ENCODE results near the gene PTPRG. TPM values are rescaled to one million over a fixed set of nuclear protein-coding genes. Genes with fewer than 3 reads are reported as not detected.

The PTPRG gene
- polyA plus RNA-seq, 2 donors, result 1.1 to 1.6 TPM

GRCh38 chr3:61967019-61967418, 405.6 kb downstream of the PTPRG start:
- Histone ChIP-seq H3K27me3 (ENCODE audit: control insufficient read depth in 1 of 2, insufficient read depth in 2 of 2, low read length in 2 of 2) (no peaks in the 10 kb centered on the region), H3K4me1 (ENCODE audit: control insufficient read depth in 2 of 2, insufficient read depth in 2 of 2, low read length in 1 of 2) (no peaks in the 10 kb centered on the region), H3K9me3 (ENCODE audit: control insufficient read depth in 2 of 2, insufficient read depth in 1 of 2, low read depth in 1 of 2, low read length in 1 of 2) (no peaks in the 10 kb centered on the region), H3K4me3 (ENCODE audit: low read depth in 1 of 2, low read length in 2 of 2) (no peak overlapping the region), H3K36me3 (ENCODE audit: control insufficient read depth in 2 of 2, insufficient read depth in 2 of 2, low read length in 1 of 2) (no peaks in the 10 kb centered on the region), H3K27ac (ENCODE audit: low read depth in 2 of 2, low read length in 1 of 2) (no peak overlapping the region)
- 89 to 94% methylated on average over 2 of the region's 2 CpGs for WGBS, 2 donors

- 70 to 83% methylated on average over 2 of the region's 2 CpGs for WGBS, 2 donors
- H3K9me3 ChIP-seq (ENCODE audit: control insufficient read depth in 2 of 2, insufficient read depth in 1 of 2, low read depth in 1 of 2, low read length in 1 of 2), result no peaks in the 10 kb centered on the region
- no peak overlapping the region for H3K4me3 ChIP-seq (ENCODE audit: low read depth in 1 of 2, low read length in 2 of 2)
- H3K27ac ChIP-seq (ENCODE audit: low read depth in 2 of 2, low read length in 1 of 2), result no peak overlapping the region
- no peaks in the 10 kb centered on the region for H3K27me3 ChIP-seq (ENCODE audit: control insufficient read depth in 1 of 2, insufficient read depth in 2 of 2, low read length in 2 of 2)
- no peaks in the 10 kb centered on the region for H3K36me3 ChIP-seq (ENCODE audit: control insufficient read depth in 2 of 2, insufficient read depth in 2 of 2, low read length in 1 of 2)
- no peaks in the 10 kb centered on the region for H3K4me1 ChIP-seq (ENCODE audit: control insufficient read depth in 2 of 2, insufficient read depth in 2 of 2, low read length in 1 of 2)
Observed at GRCh38 chr3:61967937-61968336, 406.6 kb downstream of the PTPRG start.

- H3K9me3 ChIP-seq (ENCODE audit: control insufficient read depth in 2 of 2, insufficient read depth in 1 of 2, low read depth in 1 of 2, low read length in 1 of 2), result no peaks in the 10 kb centered on the region
- H3K36me3 ChIP-seq (ENCODE audit: control insufficient read depth in 2 of 2, insufficient read depth in 2 of 2, low read length in 1 of 2), result no peaks in the 10 kb centered on the region
- no peak overlapping the region for H3K27ac ChIP-seq (ENCODE audit: low read depth in 2 of 2, low read length in 1 of 2)
- no peaks in the 10 kb centered on the region for H3K27me3 ChIP-seq (ENCODE audit: control insufficient read depth in 1 of 2, insufficient read depth in 2 of 2, low read length in 2 of 2)
- WGBS, 2 donors, result 59 to 63% methylated on average over 2 of the region's 2 CpGs
- H3K4me3 ChIP-seq (ENCODE audit: low read depth in 1 of 2, low read length in 2 of 2), result no peak overlapping the region
- no peaks in the 10 kb centered on the region for H3K4me1 ChIP-seq (ENCODE audit: control insufficient read depth in 2 of 2, insufficient read depth in 2 of 2, low read length in 1 of 2)
Observed at GRCh38 chr3:61974662-61975061, 413.3 kb downstream of the PTPRG start.

GRCh38 chr3:61975199-61975598, 413.8 kb downstream of the PTPRG start:
- no peak overlapping the region for H3K27ac ChIP-seq (ENCODE audit: low read depth in 2 of 2, low read length in 1 of 2)
- no peaks in the 10 kb centered on the region for H3K9me3 ChIP-seq (ENCODE audit: control insufficient read depth in 2 of 2, insufficient read depth in 1 of 2, low read depth in 1 of 2, low read length in 1 of 2)
- peaks cover 0 to 2% of the 10 kb centered on the region in 2 donors for H3K27me3 ChIP-seq (ENCODE audit: control insufficient read depth in 1 of 2, insufficient read depth in 2 of 2, low read length in 2 of 2)
- 87 to 89% methylated on average over 3 of the region's 3 CpGs for WGBS, 2 donors
- H3K36me3 ChIP-seq (ENCODE audit: control insufficient read depth in 2 of 2, insufficient read depth in 2 of 2, low read length in 1 of 2), result no peaks in the 10 kb centered on the region
- no peak overlapping the region for H3K4me3 ChIP-seq (ENCODE audit: low read depth in 1 of 2, low read length in 2 of 2)
- H3K4me1 ChIP-seq (ENCODE audit: control insufficient read depth in 2 of 2, insufficient read depth in 2 of 2, low read length in 1 of 2), result no peaks in the 10 kb centered on the region

- Histone ChIP-seq H3K9me3 (ENCODE audit: control insufficient read depth in 2 of 2, insufficient read depth in 1 of 2, low read depth in 1 of 2, low read length in 1 of 2) (no peaks in the 10 kb centered on the region), H3K4me1 (ENCODE audit: control insufficient read depth in 2 of 2, insufficient read depth in 2 of 2, low read length in 1 of 2) (no peaks in the 10 kb centered on the region), H3K27ac (ENCODE audit: low read depth in 2 of 2, low read length in 1 of 2) (no peak overlapping the region), H3K36me3 (ENCODE audit: control insufficient read depth in 2 of 2, insufficient read depth in 2 of 2, low read length in 1 of 2) (no peaks in the 10 kb centered on the region), H3K4me3 (ENCODE audit: low read depth in 1 of 2, low read length in 2 of 2) (no peak overlapping the region), H3K27me3 (ENCODE audit: control insufficient read depth in 1 of 2, insufficient read depth in 2 of 2, low read length in 2 of 2) (peaks cover 0 to 3% of the 10 kb centered on the region in 2 donors)
- WGBS, 2 donors, result 61 to 72% methylated on average over 2 of the region's 2 CpGs
Observed at GRCh38 chr3:61975936-61976335, 414.6 kb downstream of the PTPRG start.

GRCh38 chr3:61978460-61979419, 417.4 kb downstream of the PTPRG start:
- Histone ChIP-seq H3K27ac (ENCODE audit: low read depth in 2 of 2, low read length in 1 of 2) (no peak overlapping the region), H3K36me3 (ENCODE audit: control insufficient read depth in 2 of 2, insufficient read depth in 2 of 2, low read length in 1 of 2) (no peaks in the 10 kb centered on the region), H3K27me3 (ENCODE audit: control insufficient read depth in 1 of 2, insufficient read depth in 2 of 2, low read length in 2 of 2) (peaks cover 0 to 3% of the 10 kb centered on the region in 2 donors), H3K9me3 (ENCODE audit: control insufficient read depth in 2 of 2, insufficient read depth in 1 of 2, low read depth in 1 of 2, low read length in 1 of 2) (no peaks in the 10 kb centered on the region), H3K4me1 (ENCODE audit: control insufficient read depth in 2 of 2, insufficient read depth in 2 of 2, low read length in 1 of 2) (no peaks in the 10 kb centered on the region), H3K4me3 (ENCODE audit: low read depth in 1 of 2, low read length in 2 of 2) (no peak overlapping the region)
- 83 to 86% methylated on average over 8 of the region's 8 CpGs for WGBS, 2 donors

GRCh38 chr3:61979638-61980037, 418.3 kb downstream of the PTPRG start:
- Histone ChIP-seq H3K27ac (ENCODE audit: low read depth in 2 of 2, low read length in 1 of 2) (no peak overlapping the region), H3K4me3 (ENCODE audit: low read depth in 1 of 2, low read length in 2 of 2) (no peak overlapping the region), H3K9me3 (ENCODE audit: control insufficient read depth in 2 of 2, insufficient read depth in 1 of 2, low read depth in 1 of 2, low read length in 1 of 2) (no peaks in the 10 kb centered on the region), H3K4me1 (ENCODE audit: control insufficient read depth in 2 of 2, insufficient read depth in 2 of 2, low read length in 1 of 2) (no peaks in the 10 kb centered on the region), H3K36me3 (ENCODE audit: control insufficient read depth in 2 of 2, insufficient read depth in 2 of 2, low read length in 1 of 2) (no peaks in the 10 kb centered on the region), H3K27me3 (ENCODE audit: control insufficient read depth in 1 of 2, insufficient read depth in 2 of 2, low read length in 2 of 2) (peaks cover 0 to 3% of the 10 kb centered on the region in 2 donors)
- 46 to 49% methylated on average over 2 of the region's 2 CpGs for WGBS, 2 donors

- Histone ChIP-seq H3K27me3 (ENCODE audit: control insufficient read depth in 1 of 2, insufficient read depth in 2 of 2, low read length in 2 of 2) (peaks cover 0 to 3% of the 10 kb centered on the region in 2 donors), H3K27ac (ENCODE audit: low read depth in 2 of 2, low read length in 1 of 2) (no peak overlapping the region), H3K4me1 (ENCODE audit: control insufficient read depth in 2 of 2, insufficient read depth in 2 of 2, low read length in 1 of 2) (no peaks in the 10 kb centered on the region), H3K9me3 (ENCODE audit: control insufficient read depth in 2 of 2, insufficient read depth in 1 of 2, low read depth in 1 of 2, low read length in 1 of 2) (no peaks in the 10 kb centered on the region), H3K36me3 (ENCODE audit: control insufficient read depth in 2 of 2, insufficient read depth in 2 of 2, low read length in 1 of 2) (no peaks in the 10 kb centered on the region), H3K4me3 (ENCODE audit: low read depth in 1 of 2, low read length in 2 of 2) (no peak overlapping the region)
- 80% methylated on average over 4 of the region's 4 CpGs for WGBS, 2 donors
Observed at GRCh38 chr3:61980041-61980440, 418.7 kb downstream of the PTPRG start.

- Histone ChIP-seq H3K4me1 (ENCODE audit: control insufficient read depth in 2 of 2, insufficient read depth in 2 of 2, low read length in 1 of 2) (no peaks in the 10 kb centered on the region), H3K27ac (ENCODE audit: low read depth in 2 of 2, low read length in 1 of 2) (no peak overlapping the region), H3K9me3 (ENCODE audit: control insufficient read depth in 2 of 2, insufficient read depth in 1 of 2, low read depth in 1 of 2, low read length in 1 of 2) (no peaks in the 10 kb centered on the region), H3K4me3 (ENCODE audit: low read depth in 1 of 2, low read length in 2 of 2) (no peak overlapping the region), H3K27me3 (ENCODE audit: control insufficient read depth in 1 of 2, insufficient read depth in 2 of 2, low read length in 2 of 2) (peaks cover 0 to 3% of the 10 kb centered on the region in 2 donors), H3K36me3 (ENCODE audit: control insufficient read depth in 2 of 2, insufficient read depth in 2 of 2, low read length in 1 of 2) (no peaks in the 10 kb centered on the region)
- 88 to 92% methylated on average over 7 of the region's 7 CpGs for WGBS, 2 donors
Observed at GRCh38 chr3:61981060-61981459, 419.7 kb downstream of the PTPRG start.

- Histone ChIP-seq H3K27ac (ENCODE audit: low read depth in 2 of 2, low read length in 1 of 2) (no peak overlapping the region), H3K9me3 (ENCODE audit: control insufficient read depth in 2 of 2, insufficient read depth in 1 of 2, low read depth in 1 of 2, low read length in 1 of 2) (no peaks in the 10 kb centered on the region), H3K4me1 (ENCODE audit: control insufficient read depth in 2 of 2, insufficient read depth in 2 of 2, low read length in 1 of 2) (no peaks in the 10 kb centered on the region), H3K4me3 (ENCODE audit: low read depth in 1 of 2, low read length in 2 of 2) (no peak overlapping the region), H3K36me3 (ENCODE audit: control insufficient read depth in 2 of 2, insufficient read depth in 2 of 2, low read length in 1 of 2) (no peaks in the 10 kb centered on the region), H3K27me3 (ENCODE audit: control insufficient read depth in 1 of 2, insufficient read depth in 2 of 2, low read length in 2 of 2) (peaks cover 0 to 3% of the 10 kb centered on the region in 2 donors)
Observed at GRCh38 chr3:61983479-61983878, 422.1 kb downstream of the PTPRG start.
